Stromal cell of bone marrow (primary cell): ENCODE data around the gene JAK3.
"Not testable (repeated sequence)": the region's sequence is repeated elsewhere in the genome, so short reads cannot be mapped to it uniquely, and the experiment has no call there.

Experiments used
- DNase-seq: peaks from one replicate; pipeline ENCODE4 v3.0.0-alpha.2; 2012; ENCODE audit warnings: low read depth

The JAK3 gene

DNA sequence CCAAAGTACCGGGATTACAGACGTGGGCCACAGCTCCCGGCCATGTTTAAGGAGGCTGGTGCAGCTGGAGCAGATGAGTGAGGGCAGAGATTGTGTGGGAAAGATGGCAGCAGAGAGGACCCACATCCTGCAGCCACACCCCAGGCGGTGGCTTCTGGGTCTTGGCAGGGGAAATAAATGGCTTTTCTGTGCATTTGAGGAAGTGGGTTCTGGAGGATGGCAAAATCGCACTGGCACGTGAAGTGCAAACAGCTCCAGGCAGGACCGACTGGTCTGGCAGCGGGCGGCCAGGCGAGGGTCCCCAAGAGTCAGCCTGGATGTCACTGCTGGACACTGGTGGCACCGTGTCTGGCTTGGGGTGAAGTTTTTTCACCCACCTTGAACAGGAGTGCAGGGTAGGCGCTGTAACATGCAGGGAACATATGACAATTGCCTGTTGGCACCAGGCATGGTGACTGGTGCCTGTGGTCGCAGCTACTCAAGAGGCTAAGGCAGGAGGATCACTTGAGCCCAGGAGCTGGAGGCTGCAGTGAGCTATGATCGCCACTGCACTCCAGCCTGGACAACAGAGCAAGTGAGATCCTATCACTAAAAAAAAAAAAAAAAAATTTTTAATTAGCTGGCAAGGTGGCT, 44.4 kb downstream of the JAK3 start:
- no peak for DNase-seq

DNA sequence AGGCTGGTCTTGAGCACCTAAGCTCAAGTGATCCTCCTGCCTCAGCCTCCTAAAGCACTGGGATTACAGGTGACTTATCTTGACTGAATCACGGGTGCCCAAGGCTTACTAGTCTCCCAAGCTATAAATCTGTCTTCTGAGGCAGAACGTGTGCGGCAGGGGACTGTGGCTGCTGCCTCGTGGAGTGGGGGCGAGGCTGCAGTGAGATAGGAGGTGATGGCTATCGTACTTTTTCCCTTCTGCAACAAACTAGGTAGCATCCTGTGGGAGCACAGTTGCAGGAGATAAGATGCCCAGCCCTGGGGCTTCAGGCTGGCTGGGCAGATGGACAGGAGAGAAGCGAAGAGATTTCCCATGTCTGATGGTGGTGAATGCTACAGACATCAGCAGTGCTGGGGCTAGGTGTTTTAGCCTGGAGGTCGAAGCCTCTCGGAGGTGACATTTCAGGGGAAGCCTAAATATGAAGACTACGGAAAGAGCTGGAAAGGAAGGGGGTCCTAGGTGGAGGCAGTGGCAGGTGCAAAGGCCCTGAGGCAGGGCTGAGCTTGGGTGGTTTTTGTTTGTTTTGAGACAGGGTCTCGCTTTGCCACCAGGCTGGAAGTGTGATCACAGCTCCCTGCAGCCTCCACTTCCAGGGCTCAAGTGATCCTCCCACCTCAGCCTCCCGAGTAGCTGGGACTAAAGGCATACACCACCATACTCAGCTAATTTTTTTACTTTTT, 45.5 kb downstream of the JAK3 start:
- no peak for DNase-seq

- not testable (repeated sequence) for DNase-seq
These were observed 49.2 kb downstream of the JAK3 start for GRCh38 chr19:17798599-17798998.

GRCh38 chr19:17797424-17798201, 50.2 kb downstream of the JAK3 start:
- peak; percentile 16 for DNase-seq

DNA sequence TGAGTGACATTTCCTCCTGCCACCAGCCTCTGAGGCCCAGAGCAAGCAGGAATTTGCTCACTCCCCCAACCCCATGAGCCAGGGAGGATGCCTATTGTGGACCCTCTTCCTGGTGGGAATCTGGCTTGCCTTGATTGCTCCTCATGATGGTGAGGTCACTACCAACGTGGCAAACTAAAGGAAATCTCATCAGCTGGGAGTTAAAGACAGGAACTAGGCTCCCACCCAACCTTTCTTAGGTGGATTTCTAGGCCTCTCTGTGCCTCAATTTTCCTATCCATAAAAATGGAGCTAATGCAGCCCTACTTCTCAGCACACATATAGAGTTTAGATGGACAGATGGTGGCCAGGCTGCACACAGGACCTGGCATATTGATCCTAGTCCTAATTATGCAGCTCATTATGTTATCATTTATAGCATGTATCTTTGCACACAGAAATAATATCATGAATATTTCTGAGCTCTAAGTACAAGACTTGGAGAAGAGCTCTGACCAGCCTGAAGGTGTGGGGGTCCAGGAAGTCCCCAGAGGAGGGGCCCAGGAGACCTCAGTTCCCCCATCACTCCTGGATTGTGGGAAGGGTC, 50.9 kb downstream of the JAK3 start:
- no peak for DNase-seq

DNA sequence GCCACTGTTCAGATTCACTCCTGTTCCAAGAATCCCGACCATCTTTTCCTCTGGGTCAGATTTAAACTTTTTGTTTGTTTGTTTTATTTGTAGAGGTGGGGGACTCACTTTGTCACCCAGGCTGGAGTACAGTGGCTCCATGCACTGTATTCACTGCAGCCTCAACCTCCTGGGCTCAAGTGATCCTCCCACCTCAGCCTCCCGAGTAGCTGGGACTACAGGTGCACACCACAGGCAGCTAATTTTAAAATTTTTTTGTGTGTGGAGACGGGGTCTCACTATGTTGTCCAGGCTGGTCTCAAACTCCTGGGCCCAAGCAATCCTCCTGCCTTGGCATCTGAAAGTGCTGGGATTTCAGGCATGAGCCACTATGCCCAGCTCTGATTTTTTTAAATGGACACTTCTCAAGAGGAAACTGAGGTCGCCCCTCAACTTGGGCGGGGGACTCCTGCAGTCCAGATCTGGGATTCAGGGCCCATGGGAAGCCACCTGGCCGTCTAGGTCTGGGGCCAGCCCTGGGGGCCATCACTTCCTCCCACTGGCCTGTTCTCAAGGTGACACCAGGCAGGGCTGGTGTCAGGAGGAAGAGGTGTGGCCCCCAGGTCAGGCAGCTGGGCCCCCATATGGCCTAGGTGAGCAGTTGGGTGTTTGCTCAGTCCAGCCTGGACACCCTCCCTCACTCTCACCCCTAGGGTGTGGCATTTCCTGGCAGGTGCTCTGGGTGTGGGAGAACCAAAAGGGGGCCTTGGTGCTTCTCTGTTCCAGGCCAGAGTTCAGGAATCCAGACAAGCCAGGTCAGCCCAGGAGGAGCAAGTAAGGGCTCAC, 51.6 kb downstream of the JAK3 start:
- no peak for DNase-seq

DNA sequence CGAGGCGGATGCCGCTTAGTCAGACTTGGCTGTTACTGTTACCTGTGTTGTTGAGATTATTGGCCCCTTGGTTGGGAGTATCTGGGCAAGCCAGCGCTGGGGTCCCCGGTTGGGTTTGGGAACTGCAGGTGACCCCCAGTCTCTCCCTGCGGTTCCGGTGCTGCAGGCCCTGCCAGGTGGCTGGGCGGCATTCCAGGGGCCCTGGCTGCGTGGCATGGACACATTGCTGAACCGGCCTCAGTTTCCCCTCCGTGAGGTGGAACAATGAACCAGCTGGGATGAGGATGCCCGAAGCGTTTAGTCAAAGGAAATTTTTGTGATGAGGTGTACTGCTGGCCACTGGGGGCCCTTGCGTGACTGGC, 52.3 kb downstream of the JAK3 start:
- DNase-seq, result no peak

GRCh38 chr19:17794731-17795494, 52.9 kb downstream of the JAK3 start, which contains the start of gene B3GNT3:
Gene B3GNT3, plus strand, starts transcription at chr19:17795138. Its CDS starts 12,670 bp downstream, at chr19:17807808.
- no peak for DNase-seq

DNA sequence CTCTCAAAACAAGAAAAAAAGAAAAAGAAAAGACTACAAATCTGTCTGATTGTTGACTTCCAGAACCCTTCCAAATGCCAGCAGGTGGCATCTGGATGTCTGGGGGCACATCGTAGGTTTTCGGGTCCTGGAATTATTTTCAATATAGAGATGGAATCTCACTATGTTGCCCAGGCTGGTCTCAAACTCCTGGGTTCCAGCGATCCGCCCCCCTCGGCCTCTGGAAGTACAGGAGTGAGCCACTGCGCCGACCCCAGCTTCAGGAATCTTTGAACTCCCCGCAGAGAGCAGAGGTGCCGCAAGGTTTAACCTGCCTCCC, 53.4 kb downstream of the JAK3 start:
- no peak for DNase-seq

DNA sequence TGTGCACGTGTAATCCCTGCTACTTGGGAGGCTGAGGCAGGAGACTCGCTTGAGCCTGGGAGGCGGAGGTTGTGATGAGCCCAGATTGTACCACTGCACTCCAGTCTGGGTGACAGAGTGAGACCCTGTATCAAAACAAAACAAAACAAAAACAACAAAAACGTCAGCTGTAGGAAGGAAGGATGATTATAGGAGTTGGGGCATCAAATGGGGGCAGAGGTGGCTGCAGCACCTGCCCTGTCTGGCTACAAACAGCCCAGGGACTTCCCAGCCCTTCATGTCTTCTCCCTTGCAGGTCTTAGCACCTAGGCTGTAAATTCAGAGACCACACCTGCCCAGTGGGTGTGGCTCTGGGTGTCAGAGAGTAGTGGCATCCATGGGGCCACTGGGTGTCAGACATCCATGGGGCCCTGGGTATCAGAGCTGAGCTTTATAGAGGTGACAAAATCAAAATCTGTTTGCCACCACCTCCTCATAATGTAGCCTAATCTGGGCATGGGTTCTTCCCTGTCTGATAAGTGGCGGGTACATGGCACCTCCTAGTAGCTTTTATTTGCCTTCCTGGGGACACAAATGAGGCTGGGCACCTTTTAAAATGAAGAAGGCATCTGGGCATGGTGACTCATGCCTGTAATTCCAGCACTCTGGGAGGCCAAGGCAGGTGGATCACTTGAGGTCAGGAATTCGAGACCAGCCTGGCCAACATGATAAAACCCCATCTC, 57.6 kb downstream of the JAK3 start:
- DNase-seq, result no peak

GRCh38 chr19:17788632-17789031, 59.1 kb downstream of the JAK3 start:
- no peak for DNase-seq

GRCh38 chr19:17787274-17787913, 60.4 kb downstream of the JAK3 start:
- no peak for DNase-seq

DNA sequence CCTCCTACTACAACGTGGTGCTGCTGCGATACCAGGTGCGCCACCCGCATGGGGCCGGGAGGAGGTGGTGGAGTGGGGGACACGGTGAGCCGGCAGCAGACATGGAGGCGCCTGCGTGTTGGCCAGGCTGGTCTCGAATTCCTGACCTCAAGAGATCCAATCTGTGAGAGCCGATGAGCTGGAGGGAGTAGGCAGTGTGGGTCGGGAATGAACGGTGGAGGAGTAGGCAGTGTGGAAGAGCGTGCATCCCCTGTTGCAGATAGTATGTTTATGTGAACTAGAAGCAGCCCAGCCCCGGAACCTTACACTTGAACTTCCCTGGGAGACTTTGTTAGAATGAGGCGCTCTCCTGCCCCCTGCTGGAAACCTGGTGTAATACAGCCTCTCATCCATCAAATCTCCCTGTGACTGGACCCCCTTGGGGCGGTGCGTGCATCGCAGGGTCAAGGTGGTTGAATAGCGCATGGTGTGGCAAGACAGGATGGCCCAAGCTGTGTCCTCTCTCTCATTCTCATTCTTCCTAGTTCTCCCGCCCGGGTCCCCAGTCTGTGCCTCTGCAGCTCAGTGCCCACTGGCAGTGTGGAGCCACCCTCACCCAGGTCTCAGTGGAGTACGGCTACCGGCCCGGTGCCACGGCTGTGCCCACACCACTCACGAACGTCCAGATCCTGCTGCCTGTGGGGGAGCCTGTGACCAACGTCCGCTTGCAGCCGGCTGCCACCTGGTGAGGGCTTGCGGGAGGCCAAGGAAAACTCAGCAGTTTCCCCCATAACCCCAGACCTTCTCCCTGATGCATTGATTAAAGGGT, 63.4 kb downstream of the JAK3 start:
- DNase-seq, result peak; percentile 36

GRCh38 chr19:17783721-17784120, 64.1 kb downstream of the JAK3 start:
- DNase-seq, result not testable (repeated sequence)

GRCh38 chr19:17780781-17781180, 67.0 kb downstream of the JAK3 start:
- DNase-seq, result no peak

GRCh38 chr19:17778968-17779929, 68.5 kb downstream of the JAK3 start:
- DNase-seq, result peak; percentile 17

- DNase-seq, result no peak
These were observed 69.4 kb downstream of the JAK3 start for GRCh38 chr19:17778251-17778967.
